Measurements from ENCODE around the gene ENPP1. TPM values are rescaled to one million over a fixed set of nuclear protein-coding genes. Genes with fewer than 3 reads are reported as not detected.
"Not testable (repeated sequence)": the region's sequence is repeated elsewhere in the genome, so short reads cannot be mapped to it uniquely, and the experiment has no call there.

The ENPP1 gene
- total and polyA plus RNA-seq, 7 experiments from 2014 or later: 0.07 to 0.69 (median 0.21) TPM; not detected in 3

- H3K36me3 Mint-ChIP-seq; H3K4me3 ChIP-seq (ENCODE audit: low read length); intact Hi-C loops (cut with micrococcal nuclease); H3K4me1 Mint-ChIP-seq; H3K27me3 ChIP-seq (ENCODE audit: control insufficient read depth in 2 of 2, insufficient read depth in 2 of 2, low read length in 2 of 2); H3K27ac Mint-ChIP-seq; H3K36me3 ChIP-seq (ENCODE audit: control insufficient read depth in 2 of 3, insufficient read depth in 3 of 3, low read length in 3 of 3); POLR2A ChIA-PET; H3K4me3 Mint-ChIP-seq; H3K27ac ChIP-seq (ENCODE audit: low read depth, low read length); H3K9me3 ChIP-seq (ENCODE audit: control insufficient read depth in 2 of 3, low read length in 3 of 3); H3K9me3 Mint-ChIP-seq; ATAC-seq; DNase-seq; H3K4me1 ChIP-seq (ENCODE audit: control insufficient read depth in 2 of 2, insufficient read depth in 2 of 2, low read length in 2 of 2): not testable (repeated sequence)
- CTCF ChIA-PET: interaction anchor here (1.3 kb wide), 1 partner anchor 12 kb away, joined by 3 read pairs; no protein-coding TSS in a partner anchor
- peaks cover 11 to 24% (median 14%) of the 10 kb centered on the region in 5 donors for H3K27me3 Mint-ChIP-seq
These were observed 95.9 kb downstream of the ENPP1 start for GRCh38 chr6:131903734-131904133.

DNA sequence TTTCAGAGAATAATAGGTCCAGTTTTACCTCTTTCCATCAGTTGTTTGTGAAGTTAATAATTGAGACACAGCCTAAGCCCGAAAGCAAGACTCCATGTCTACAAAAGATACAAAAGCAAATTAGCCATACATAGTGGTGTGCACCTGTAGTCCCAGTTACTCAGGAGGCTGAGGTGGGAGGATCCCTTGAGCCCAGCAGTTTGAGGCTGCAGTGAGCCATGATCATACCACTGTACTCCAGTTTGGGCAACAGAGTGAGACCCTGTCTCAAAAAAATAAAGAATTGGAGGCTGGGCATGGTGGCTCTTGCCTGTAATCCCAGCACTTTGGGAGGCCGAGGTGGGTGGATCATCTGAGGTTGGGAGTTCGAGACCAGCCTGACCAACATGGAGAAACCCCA is 101.0 kb downstream of the ENPP1 start:
- intact Hi-C loops (cut with micrococcal nuclease); H3K4me1 ChIP-seq (ENCODE audit: control insufficient read depth in 2 of 2, insufficient read depth in 2 of 2, low read length in 2 of 2); H3K4me3 Mint-ChIP-seq; CTCF ChIA-PET; H3K36me3 ChIP-seq (ENCODE audit: control insufficient read depth in 2 of 3, insufficient read depth in 3 of 3, low read length in 3 of 3); H3K36me3 Mint-ChIP-seq; DNase-seq; H3K9me3 Mint-ChIP-seq; H3K27ac Mint-ChIP-seq; POLR2A ChIA-PET; H3K4me3 ChIP-seq (ENCODE audit: low read length); H3K27ac ChIP-seq (ENCODE audit: low read depth, low read length); H3K27me3 ChIP-seq (ENCODE audit: control insufficient read depth in 2 of 2, insufficient read depth in 2 of 2, low read length in 2 of 2); H3K4me1 Mint-ChIP-seq; H3K9me3 ChIP-seq (ENCODE audit: control insufficient read depth in 2 of 3, low read length in 3 of 3); ATAC-seq: not testable (repeated sequence)
- H3K27me3 Mint-ChIP-seq: peaks cover 7 to 37% (median 29%) of the 10 kb centered on the region in 5 donors

- ChIA-PET POLR2A (no interaction called here), CTCF (interaction anchor here (0.6 to 1.1 kb wide), 4 partner anchors 9 to 1174 kb away, joined by 3 to 5 read pairs (median 3); no protein-coding TSS in a partner anchor)
- peaks cover 0 to 5% of the 10 kb centered on the region in 2 donors for H3K4me1 ChIP-seq (ENCODE audit: control insufficient read depth in 2 of 2, insufficient read depth in 2 of 2, low read length in 2 of 2)
- Mint-ChIP-seq H3K4me1 (peaks cover 6 to 8% (median 8%) of the 10 kb centered on the region in 7 donors), H3K36me3 (no peaks in the 10 kb centered on the region), H3K4me3 (peak overlapping the region in 4 of 10 donors; percentile 16 to 42 (median 36)), H3K9me3 (no peaks in the 10 kb centered on the region), H3K27me3 (peaks cover 11 to 38% (median 32%) of the 10 kb centered on the region in 5 donors), H3K27ac (peak overlapping the region in 3 of 9 donors; percentile 2 to 22 (median 5))
- no peak overlapping the region for H3K4me3 ChIP-seq (ENCODE audit: low read length)
- no peaks in the 10 kb centered on the region for H3K36me3 ChIP-seq (ENCODE audit: control insufficient read depth in 2 of 3, insufficient read depth in 3 of 3, low read length in 3 of 3)
- ATAC-seq (peak; percentile 95), DNase-seq (peak; percentile 23 to 72 (median 62))
- H3K27me3 ChIP-seq (ENCODE audit: control insufficient read depth in 2 of 2, insufficient read depth in 2 of 2, low read length in 2 of 2): peaks cover 0 to 4% of the 10 kb centered on the region in 2 donors
- H3K9me3 ChIP-seq (ENCODE audit: control insufficient read depth in 2 of 3, low read length in 3 of 3): no peaks in the 10 kb centered on the region
- intact Hi-C loops (cut with micrococcal nuclease): loop anchor here (1.0 to 2.0 kb wide), 8 partner anchors 127 to 1024 kb away; no protein-coding TSS in a partner anchor
- H3K27ac ChIP-seq (ENCODE audit: low read depth, low read length): no peak overlapping the region
These were observed 101.8 kb downstream of the ENPP1 start for GRCh38 chr6:131909408-131910218.

DNA sequence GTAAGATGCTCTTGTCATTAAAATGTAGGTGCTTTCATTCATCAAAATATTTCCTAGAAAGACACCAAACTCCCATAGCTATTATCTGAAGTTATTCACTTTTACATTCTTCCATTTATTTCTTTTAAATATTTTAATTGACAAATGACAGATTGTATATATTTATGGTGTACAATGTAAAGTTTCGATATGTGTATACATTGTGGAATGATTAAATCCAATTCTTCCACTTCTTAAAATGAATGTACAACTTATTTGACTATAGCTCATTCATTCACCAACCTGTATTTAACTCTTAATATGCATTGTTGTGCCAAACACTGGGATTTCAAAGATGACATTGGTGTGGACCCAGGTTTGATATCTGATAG is 102.4 kb downstream of the ENPP1 start:
- Histone ChIP-seq H3K9me3 (ENCODE audit: control insufficient read depth in 2 of 3, low read length in 3 of 3) (no peaks in the 10 kb centered on the region), H3K27me3 (ENCODE audit: control insufficient read depth in 2 of 2, insufficient read depth in 2 of 2, low read length in 2 of 2) (peaks cover 0 to 4% of the 10 kb centered on the region in 2 donors), H3K27ac (ENCODE audit: low read depth, low read length) (no peak overlapping the region), H3K4me1 (ENCODE audit: control insufficient read depth in 2 of 2, insufficient read depth in 2 of 2, low read length in 2 of 2) (peaks cover 0 to 5% of the 10 kb centered on the region in 2 donors), H3K4me3 (ENCODE audit: low read length) (no peak overlapping the region), H3K36me3 (ENCODE audit: control insufficient read depth in 2 of 3, insufficient read depth in 3 of 3, low read length in 3 of 3) (no peaks in the 10 kb centered on the region)
- DNase-seq: peak in 1 of 9 donors; percentile 4
- Mint-ChIP-seq H3K4me1 (peaks cover 6 to 8% (median 8%) of the 10 kb centered on the region in 7 donors), H3K27ac (no peak overlapping the region), H3K9me3 (no peaks in the 10 kb centered on the region), H3K4me3 (no peak overlapping the region), H3K36me3 (no peaks in the 10 kb centered on the region), H3K27me3 (peaks cover 16 to 38% (median 33%) of the 10 kb centered on the region in 5 donors)
- CTCF ChIA-PET: interaction anchor here (0.6 to 1.1 kb wide), 5 partner anchors 8 to 1174 kb away, joined by 3 to 5 read pairs (median 3); no protein-coding TSS in a partner anchor
- intact Hi-C loops (cut with micrococcal nuclease): loop anchor here (1.0 to 2.0 kb wide), 8 partner anchors 128 to 1025 kb away; no protein-coding TSS in a partner anchor
- POLR2A ChIA-PET: no interaction called here
- no peak for ATAC-seq

DNA sequence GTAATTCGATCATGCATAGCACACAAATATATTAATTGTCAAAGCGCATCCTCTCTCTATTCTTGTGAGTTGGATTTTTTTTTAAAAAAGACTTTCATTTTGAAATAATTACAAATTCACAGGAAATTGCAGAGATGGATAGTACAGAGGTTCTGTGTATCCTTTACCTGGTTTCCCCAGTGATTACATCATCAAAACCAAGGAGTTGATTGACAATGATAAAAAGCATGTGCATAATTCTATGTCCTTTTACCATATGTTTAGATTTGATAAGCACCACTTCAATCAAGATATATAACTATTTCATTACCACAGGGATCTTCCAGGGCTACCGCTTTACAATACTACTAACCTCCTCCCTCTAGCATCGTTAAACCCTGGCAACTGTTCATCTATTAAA is 103.1 kb downstream of the ENPP1 start:
- H3K27ac Mint-ChIP-seq: no peak overlapping the region
- H3K36me3 Mint-ChIP-seq: no peaks in the 10 kb centered on the region
- POLR2A ChIA-PET: no interaction called here
- no peak for ATAC-seq
- peaks cover 23 to 43% (median 38%) of the 10 kb centered on the region in 5 donors for H3K27me3 Mint-ChIP-seq
- Histone ChIP-seq H3K27me3 (ENCODE audit: control insufficient read depth in 2 of 2, insufficient read depth in 2 of 2, low read length in 2 of 2) (peaks cover 0 to 4% of the 10 kb centered on the region in 2 donors), H3K36me3 (ENCODE audit: control insufficient read depth in 2 of 3, insufficient read depth in 3 of 3, low read length in 3 of 3) (no peaks in the 10 kb centered on the region), H3K4me1 (ENCODE audit: control insufficient read depth in 2 of 2, insufficient read depth in 2 of 2, low read length in 2 of 2) (peaks cover 0 to 5% of the 10 kb centered on the region in 2 donors), H3K27ac (ENCODE audit: low read depth, low read length) (no peak overlapping the region), H3K4me3 (ENCODE audit: low read length) (no peak overlapping the region), H3K9me3 (ENCODE audit: control insufficient read depth in 2 of 3, low read length in 3 of 3) (no peaks in the 10 kb centered on the region)
- peaks cover 6 to 11% (median 8%) of the 10 kb centered on the region in 7 donors for H3K4me1 Mint-ChIP-seq
- DNase-seq: no peak
- H3K4me3 Mint-ChIP-seq: no peak overlapping the region
- H3K9me3 Mint-ChIP-seq: no peaks in the 10 kb centered on the region
- CTCF ChIA-PET: interaction anchor here (0.9 to 1.0 kb wide), 2 partner anchors 362 to 1020 kb away, joined by 3 read pairs; no protein-coding TSS in a partner anchor
- intact Hi-C loops (cut with micrococcal nuclease): loop anchor here (1.0 to 2.0 kb wide), 8 partner anchors 129 to 1026 kb away; no protein-coding TSS in a partner anchor

DNA sequence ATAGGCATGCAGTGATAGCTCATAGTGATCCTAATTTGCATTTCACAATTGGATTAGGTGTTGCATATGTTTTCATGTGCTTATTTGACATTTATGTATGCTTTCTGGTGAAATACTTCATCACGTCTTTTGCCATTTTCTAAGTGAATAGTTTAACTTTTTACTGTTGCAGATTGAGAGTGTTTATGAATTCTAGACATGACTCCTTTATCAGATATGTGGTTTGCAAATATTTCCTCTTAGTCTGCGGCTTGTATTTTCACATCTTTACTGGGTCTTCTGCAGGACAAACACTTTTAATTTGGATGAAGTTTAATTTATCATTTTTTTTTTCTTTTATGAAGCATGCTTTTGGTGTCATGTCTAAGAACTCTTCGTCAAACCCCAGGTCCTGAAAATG is 104.1 kb downstream of the ENPP1 start:
- Histone ChIP-seq H3K4me3 (ENCODE audit: low read length) (no peak overlapping the region), H3K9me3 (ENCODE audit: control insufficient read depth in 2 of 3, low read length in 3 of 3) (no peaks in the 10 kb centered on the region), H3K4me1 (ENCODE audit: control insufficient read depth in 2 of 2, insufficient read depth in 2 of 2, low read length in 2 of 2) (peaks cover 0 to 5% of the 10 kb centered on the region in 2 donors), H3K27me3 (ENCODE audit: control insufficient read depth in 2 of 2, insufficient read depth in 2 of 2, low read length in 2 of 2) (peaks cover 0 to 4% of the 10 kb centered on the region in 2 donors), H3K36me3 (ENCODE audit: control insufficient read depth in 2 of 3, insufficient read depth in 3 of 3, low read length in 3 of 3) (no peaks in the 10 kb centered on the region), H3K27ac (ENCODE audit: low read depth, low read length) (no peak overlapping the region)
- ATAC-seq (no peak), DNase-seq (no peak)
- Mint-ChIP-seq H3K9me3 (peaks cover 0 to 2% (median 0%) of the 10 kb centered on the region in 11 donors), H3K27me3 (peaks cover 30 to 52% (median 45%) of the 10 kb centered on the region in 5 donors), H3K4me3 (no peak overlapping the region), H3K36me3 (no peaks in the 10 kb centered on the region), H3K27ac (no peak overlapping the region), H3K4me1 (peaks cover 6 to 11% (median 8%) of the 10 kb centered on the region in 7 donors)
- ChIA-PET POLR2A (no interaction called here), CTCF (interaction anchor here (0.6 kb wide), 1 partner anchor 218 kb away, joined by 6 read pairs; no protein-coding TSS in a partner anchor)
- intact Hi-C loops (cut with micrococcal nuclease): loop anchor here in 1 of 2 donors (2.0 kb wide), 3 partner anchors 705 to 729 kb away; no protein-coding TSS in a partner anchor

Measured in naive thymus-derived CD4-positive, alpha-beta T cell (primary cell).